ENCODE results near the gene PDZD7.
"Not testable (repeated sequence)": the region's sequence is repeated elsewhere in the genome, so short reads cannot be mapped to it uniquely, and the experiment has no call there.

The PDZD7 gene

DNA sequence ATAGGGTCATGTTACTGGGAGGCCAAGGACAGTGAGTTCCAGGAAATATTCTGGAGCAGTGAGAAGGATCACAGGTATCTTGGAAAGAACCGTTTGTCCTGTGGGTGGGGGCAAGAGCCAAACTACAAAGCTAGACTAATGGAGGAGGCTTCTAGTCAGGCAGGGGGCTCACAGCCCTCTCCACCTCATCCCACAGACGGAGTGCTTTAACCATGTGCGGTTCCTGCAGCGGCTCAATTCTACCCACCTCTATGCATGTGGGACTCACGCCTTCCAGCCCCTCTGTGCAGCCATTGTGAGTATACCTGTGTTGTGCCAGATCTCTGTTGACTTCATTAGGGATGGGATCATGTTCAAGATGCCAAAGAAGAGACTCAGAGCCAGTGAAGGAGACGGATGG, 53.5 kb downstream of the PDZD7 start:
- TF ChIP-seq, protein P1, sequence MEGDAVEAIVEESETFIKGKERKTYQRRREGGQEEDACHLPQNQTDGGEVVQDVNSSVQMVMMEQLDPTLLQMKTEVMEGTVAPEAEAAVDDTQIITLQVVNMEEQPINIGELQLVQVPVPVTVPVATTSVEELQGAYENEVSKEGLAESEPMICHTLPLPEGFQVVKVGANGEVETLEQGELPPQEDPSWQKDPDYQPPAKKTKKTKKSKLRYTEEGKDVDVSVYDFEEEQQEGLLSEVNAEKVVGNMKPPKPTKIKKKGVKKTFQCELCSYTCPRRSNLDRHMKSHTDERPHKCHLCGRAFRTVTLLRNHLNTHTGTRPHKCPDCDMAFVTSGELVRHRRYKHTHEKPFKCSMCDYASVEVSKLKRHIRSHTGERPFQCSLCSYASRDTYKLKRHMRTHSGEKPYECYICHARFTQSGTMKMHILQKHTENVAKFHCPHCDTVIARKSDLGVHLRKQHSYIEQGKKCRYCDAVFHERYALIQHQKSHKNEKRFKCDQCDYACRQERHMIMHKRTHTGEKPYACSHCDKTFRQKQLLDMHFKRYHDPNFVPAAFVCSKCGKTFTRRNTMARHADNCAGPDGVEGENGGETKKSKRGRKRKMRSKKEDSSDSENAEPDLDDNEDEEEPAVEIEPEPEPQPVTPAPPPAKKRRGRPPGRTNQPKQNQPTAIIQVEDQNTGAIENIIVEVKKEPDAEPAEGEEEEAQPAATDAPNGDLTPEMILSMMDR (IDR thresholded peaks at IDR 0.05; ENCODE audit: insufficient read depth, low read length, missing control alignments) = no peak
- H3K4me3 ChIP-seq (ENCODE audit: low read depth, low read length) = no peak overlapping the region
- CTCF ChIA-PET = interaction anchor here (0.7 to 1.3 kb wide), 4 partner anchors 9 to 21 kb away, joined by 3 to 5 read pairs (median 4); no protein-coding TSS in a partner anchor
- DNase-seq (ENCODE audit: low read depth, low spot score) = no peak
- POLR2A ChIA-PET = no interaction called here

DNA sequence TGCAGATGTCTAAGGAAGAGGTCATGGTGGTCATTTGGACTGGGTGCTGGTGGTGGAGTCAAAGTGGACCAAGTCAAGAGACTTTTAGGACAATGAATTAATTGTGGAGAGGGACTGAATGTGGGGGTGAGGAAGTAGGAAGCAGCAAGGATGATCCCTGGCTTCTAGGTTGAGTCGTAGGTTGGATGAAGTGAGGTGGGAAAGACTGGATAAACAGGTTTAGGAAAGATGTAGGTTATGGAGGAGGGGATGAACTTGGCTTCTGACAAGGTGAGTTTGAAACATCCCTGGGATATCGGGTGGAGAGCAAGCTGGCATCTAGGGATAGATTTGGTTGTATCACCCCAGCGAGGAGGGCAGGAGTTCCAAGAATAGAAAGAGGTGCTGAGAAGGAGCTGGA, 54.0 kb downstream of the PDZD7 start:
- POLR2A ChIA-PET = no interaction called here
- TF ChIP-seq, protein P1 (IDR thresholded peaks at IDR 0.05; ENCODE audit: insufficient read depth, low read length, missing control alignments) = no peak
- CTCF ChIA-PET = interaction anchor here (0.7 to 1.3 kb wide), 5 partner anchors 8 to 37 kb away, joined by 3 to 5 read pairs (median 3); no protein-coding TSS in a partner anchor
- no peak overlapping the region for H3K4me3 ChIP-seq (ENCODE audit: low read depth, low read length)
- no peak for DNase-seq (ENCODE audit: low read depth, low spot score)

DNA sequence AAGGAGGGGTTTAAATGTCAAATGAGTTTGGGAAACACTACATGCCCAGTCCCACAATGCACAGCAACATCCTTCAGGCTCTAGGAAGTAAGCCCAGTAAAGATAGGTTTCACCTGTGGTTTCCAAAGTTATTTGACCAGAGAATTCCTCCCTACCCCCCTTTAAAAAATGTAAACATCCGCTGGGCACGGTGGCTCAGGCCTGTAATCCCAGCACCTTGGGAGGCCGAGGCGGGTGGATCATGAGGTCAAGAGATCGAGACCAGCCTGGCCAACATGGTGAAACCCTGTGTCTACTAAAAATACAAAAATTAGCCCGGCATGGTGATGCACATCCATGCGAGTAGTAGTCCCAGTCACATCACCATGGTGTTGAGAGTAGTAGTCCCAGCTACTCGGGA, 55.5 kb downstream of the PDZD7 start:
- POLR2A ChIA-PET = interaction anchor here (0.8 to 1.1 kb wide), 2 partner anchors 12 to 40 kb away, joined by 4 read pairs; partner anchors contain the start of genes MRPL43 and TWNK
- DNase-seq (ENCODE audit: low read depth, low spot score); H3K4me3 ChIP-seq (ENCODE audit: low read depth, low read length): not testable (repeated sequence)
- CTCF ChIA-PET = interaction anchor here (1.0 to 1.7 kb wide), 6 partner anchors 9 to 43 kb away, joined by 3 to 6 read pairs (median 4); no protein-coding TSS in a partner anchor

DNA sequence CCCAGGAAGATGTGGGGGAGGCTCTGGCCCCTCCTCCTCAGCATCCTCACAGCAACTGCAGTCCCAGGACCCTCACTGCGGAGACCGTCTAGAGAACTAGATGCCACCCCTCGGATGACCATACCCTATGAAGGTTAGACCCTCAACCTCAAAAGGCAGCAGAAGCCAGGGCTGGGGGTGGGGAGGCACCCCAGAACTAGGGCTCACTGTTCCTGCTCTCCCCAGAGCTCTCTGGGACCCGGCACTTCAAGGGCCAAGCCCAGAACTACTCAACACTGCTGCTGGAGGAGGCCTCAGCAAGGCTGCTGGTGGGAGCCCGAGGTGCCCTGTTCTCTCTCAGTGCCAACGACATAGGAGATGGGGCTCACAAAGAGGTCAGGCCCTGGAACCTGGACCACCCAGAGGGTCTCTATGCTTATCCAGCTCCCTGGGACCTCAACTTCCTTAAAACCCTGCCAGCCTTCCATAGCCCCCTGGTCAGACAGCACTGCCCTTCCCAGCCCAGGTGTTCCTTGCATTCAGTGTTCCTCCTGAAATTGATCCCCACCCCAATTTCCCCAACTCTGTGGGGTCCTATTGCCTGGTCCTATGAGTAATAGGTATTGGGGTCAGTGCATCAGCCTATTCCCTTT, 57.9 kb downstream of the PDZD7 start:
- TF ChIP-seq, protein P1 (IDR thresholded peaks at IDR 0.05; ENCODE audit: insufficient read depth, low read length, missing control alignments) = no peak
- ChIA-PET CTCF (interaction anchor here (1.1 to 2.4 kb wide), 3 partner anchors 17 to 26 kb away, joined by 3 to 8 read pairs (median 5); partner anchors contain the start of gene LZTS2), POLR2A (no interaction called here)
- no peak for DNase-seq (ENCODE audit: low read depth, low spot score)
- no peak overlapping the region for H3K4me3 ChIP-seq (ENCODE audit: low read depth, low read length)

DNA sequence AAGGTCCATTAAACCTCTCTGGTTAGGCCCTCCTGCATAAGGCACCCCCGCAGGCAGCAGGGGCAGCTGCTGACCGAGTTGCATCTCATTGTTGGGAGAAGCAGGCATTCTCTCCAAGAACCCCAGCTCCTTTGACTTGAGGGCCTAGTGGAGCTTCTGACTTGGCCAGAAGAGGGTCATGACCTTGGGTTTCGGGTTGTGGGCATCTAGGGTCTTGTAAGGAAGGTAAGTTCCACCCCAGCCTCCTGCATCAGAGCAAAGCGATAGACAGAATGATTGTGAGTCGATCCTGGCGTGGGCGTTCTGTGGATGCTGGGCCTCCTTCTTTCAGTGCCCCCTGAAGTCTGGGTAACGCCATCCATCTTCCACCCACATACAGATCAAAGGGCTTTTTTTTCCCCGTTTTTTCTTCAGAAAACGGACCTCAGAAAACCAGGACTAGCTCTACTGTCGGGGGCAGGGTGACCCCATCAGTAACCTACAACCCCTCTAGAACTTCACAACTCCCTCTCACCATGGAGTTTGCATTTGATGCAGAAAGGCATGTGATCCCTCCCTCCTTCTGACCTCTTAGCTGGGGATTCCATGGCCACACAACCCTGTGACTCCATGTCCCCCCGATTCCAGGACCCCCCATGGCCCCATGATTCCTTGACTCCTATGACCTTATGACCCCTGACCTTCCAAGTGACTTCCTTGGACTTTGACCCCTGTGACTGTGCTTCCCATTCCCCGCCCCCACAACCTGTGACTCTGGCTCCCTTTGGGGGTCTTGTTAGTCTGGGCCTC, 58.6 kb downstream of the PDZD7 start:
- ChIA-PET CTCF (interaction anchor here (1.2 to 2.4 kb wide), 4 partner anchors 16 to 42 kb away, joined by 4 to 8 read pairs (median 5); partner anchors contain the start of gene LZTS2), POLR2A (no interaction called here)
- no peak for DNase-seq (ENCODE audit: low read depth, low spot score)

DNA sequence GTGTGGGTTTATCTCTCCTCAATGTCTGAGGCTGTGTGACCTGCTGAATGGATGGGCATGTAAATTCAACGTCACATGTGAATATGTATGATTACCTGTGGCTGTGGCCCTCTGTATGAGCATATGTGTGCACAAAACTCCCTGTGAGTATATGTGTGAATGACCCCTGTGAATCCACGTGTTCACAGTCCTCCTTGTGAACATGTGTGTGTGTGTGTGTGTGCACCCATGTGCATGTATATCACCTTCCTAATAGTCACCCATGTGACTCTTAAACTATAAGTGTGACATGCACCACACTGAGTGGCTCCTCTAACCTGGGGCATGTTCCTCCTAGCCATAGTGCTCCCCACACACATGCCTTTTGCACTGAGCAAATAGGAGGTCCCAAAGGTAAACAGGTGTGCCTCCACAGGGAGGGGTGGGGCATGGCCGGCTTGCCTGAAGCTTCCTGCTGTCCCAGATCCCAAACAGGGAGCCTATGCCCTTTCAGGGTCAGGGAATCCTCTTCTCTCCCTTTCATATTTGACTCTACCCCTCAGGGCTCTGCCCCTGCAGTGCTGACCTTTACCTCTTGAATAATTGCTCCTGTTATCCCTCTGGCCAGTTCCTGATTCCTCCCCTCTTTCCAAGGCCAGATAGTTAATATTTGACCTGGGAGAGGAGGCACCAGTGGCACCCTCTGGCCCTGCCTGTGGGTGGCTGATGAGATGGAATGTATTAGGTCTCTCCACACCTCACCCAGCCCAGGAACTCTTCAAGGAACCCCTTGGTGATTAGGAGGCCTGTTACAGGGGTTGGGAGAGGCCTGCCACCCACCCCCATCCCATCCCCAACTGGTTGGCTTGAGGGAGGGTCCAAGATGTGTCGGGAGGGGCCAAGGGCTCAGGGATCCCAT, 59.8 kb downstream of the PDZD7 start:
- TF ChIP-seq, protein P1 (IDR thresholded peaks at IDR 0.05; ENCODE audit: insufficient read depth, low read length, missing control alignments) = no peak
- no peak for DNase-seq (ENCODE audit: low read depth, low spot score)
- ChIA-PET POLR2A (no interaction called here), CTCF (interaction anchor here (1.1 to 4.7 kb wide), 5 partner anchors 20 to 45 kb away, joined by 3 to 49 read pairs (median 5); partner anchors contain the start of gene LZTS2)
- no peak overlapping the region for H3K4me3 ChIP-seq (ENCODE audit: low read depth, low read length)

More for the DNA sequence above, 58.6 kb downstream of the PDZD7 start:
- TF ChIP-seq, protein P1 (IDR thresholded peaks at IDR 0.05; ENCODE audit: insufficient read depth, low read length, missing control alignments) = no peak
- no peak overlapping the region for H3K4me3 ChIP-seq (ENCODE audit: low read depth, low read length)
